ENCODE data around the gene CTNNB1. TPM values are rescaled to one million over a fixed set of nuclear protein-coding genes. Genes with fewer than 3 reads are reported as not detected.

Gene CTNNB1
- total and polyA plus RNA-seq, 4 donors, result 63.3 to 265 (median 151) TPM

DNA sequence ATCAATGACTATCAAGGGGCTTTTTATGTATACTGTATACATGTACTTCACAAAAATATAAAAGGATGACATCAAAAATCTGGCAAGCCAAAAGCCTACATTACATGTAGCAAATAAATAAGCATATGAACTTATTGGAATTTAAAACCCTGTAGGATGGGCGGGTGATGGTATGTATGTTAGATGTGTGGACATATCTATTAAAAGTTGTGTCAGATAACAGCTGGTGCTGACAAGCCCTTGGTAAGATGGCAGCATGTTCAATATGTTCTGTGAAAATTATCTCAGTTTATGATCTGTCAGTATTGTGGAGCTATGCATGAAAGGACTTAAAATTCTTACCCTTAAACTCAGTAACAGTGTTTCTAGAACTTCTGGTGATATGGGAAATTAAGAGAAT is 20.1 kb downstream of the CTNNB1 start:
- WGBS, result 95% methylated on average over 1 of the region's 1 CpG
- H3K27me3 ChIP-seq (ENCODE audit: control insufficient read depth in 4 of 4, insufficient read depth in 4 of 4, low read length in 3 of 4), result no peaks in the 10 kb centered on the region
- H3K27ac ChIP-seq (ENCODE audit: low read depth in 1 of 2, low read length in 2 of 2), result no peak overlapping the region
- peaks cover 0 to 5% (median 1%) of the 10 kb centered on the region in 4 donors for H3K36me3 ChIP-seq (ENCODE audit: control insufficient read depth in 4 of 4, insufficient read depth in 3 of 4, low read depth in 1 of 4, low read length in 3 of 4)
- H3K4me1 ChIP-seq (ENCODE audit: control insufficient read depth in 4 of 4, insufficient read depth in 4 of 4, low read length in 3 of 4), result peaks cover 13 to 32% (median 20%) of the 10 kb centered on the region in 4 donors
- no peak overlapping the region for H3K9ac ChIP-seq (ENCODE audit: low read depth in 1 of 2, low read length in 2 of 2)
- H3K9me3 ChIP-seq (ENCODE audit: control insufficient read depth in 4 of 4, low read length in 3 of 4), result no peaks in the 10 kb centered on the region
- no peak overlapping the region for H3K4me3 ChIP-seq (ENCODE audit: low read depth in 1 of 3, low read length in 3 of 3)
- TF ChIP-seq, protein P1, sequence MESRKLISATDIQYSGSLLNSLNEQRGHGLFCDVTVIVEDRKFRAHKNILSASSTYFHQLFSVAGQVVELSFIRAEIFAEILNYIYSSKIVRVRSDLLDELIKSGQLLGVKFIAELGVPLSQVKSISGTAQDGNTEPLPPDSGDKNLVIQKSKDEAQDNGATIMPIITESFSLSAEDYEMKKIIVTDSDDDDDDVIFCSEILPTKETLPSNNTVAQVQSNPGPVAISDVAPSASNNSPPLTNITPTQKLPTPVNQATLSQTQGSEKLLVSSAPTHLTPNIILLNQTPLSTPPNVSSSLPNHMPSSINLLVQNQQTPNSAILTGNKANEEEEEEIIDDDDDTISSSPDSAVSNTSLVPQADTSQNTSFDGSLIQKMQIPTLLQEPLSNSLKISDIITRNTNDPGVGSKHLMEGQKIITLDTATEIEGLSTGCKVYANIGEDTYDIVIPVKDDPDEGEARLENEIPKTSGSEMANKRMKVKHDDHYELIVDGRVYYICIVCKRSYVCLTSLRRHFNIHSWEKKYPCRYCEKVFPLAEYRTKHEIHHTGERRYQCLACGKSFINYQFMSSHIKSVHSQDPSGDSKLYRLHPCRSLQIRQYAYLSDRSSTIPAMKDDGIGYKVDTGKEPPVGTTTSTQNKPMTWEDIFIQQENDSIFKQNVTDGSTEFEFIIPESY (IDR thresholded peaks at IDR 0.05), result no peak
- TF ChIP-seq TAF1 (conservative IDR thresholded peaks at IDR 0.05) (no peak), FOXA2 (IDR thresholded peaks at IDR 0.05) (no peak), RXRA (IDR thresholded peaks at IDR 0.05) (no peak), HNF4A (conservative IDR thresholded peaks at IDR 0.05) (no peak)
- TF ChIP-seq, protein P2, sequence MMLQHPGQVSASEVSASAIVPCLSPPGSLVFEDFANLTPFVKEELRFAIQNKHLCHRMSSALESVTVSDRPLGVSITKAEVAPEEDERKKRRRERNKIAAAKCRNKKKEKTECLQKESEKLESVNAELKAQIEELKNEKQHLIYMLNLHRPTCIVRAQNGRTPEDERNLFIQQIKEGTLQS (IDR thresholded peaks at IDR 0.05), result no peak
- TF ChIP-seq, protein P3, sequence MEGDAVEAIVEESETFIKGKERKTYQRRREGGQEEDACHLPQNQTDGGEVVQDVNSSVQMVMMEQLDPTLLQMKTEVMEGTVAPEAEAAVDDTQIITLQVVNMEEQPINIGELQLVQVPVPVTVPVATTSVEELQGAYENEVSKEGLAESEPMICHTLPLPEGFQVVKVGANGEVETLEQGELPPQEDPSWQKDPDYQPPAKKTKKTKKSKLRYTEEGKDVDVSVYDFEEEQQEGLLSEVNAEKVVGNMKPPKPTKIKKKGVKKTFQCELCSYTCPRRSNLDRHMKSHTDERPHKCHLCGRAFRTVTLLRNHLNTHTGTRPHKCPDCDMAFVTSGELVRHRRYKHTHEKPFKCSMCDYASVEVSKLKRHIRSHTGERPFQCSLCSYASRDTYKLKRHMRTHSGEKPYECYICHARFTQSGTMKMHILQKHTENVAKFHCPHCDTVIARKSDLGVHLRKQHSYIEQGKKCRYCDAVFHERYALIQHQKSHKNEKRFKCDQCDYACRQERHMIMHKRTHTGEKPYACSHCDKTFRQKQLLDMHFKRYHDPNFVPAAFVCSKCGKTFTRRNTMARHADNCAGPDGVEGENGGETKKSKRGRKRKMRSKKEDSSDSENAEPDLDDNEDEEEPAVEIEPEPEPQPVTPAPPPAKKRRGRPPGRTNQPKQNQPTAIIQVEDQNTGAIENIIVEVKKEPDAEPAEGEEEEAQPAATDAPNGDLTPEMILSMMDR (IDR thresholded peaks at IDR 0.05; ENCODE audit: low read depth, low read length, missing input control), result no peak
- TF ChIP-seq, protein P4, sequence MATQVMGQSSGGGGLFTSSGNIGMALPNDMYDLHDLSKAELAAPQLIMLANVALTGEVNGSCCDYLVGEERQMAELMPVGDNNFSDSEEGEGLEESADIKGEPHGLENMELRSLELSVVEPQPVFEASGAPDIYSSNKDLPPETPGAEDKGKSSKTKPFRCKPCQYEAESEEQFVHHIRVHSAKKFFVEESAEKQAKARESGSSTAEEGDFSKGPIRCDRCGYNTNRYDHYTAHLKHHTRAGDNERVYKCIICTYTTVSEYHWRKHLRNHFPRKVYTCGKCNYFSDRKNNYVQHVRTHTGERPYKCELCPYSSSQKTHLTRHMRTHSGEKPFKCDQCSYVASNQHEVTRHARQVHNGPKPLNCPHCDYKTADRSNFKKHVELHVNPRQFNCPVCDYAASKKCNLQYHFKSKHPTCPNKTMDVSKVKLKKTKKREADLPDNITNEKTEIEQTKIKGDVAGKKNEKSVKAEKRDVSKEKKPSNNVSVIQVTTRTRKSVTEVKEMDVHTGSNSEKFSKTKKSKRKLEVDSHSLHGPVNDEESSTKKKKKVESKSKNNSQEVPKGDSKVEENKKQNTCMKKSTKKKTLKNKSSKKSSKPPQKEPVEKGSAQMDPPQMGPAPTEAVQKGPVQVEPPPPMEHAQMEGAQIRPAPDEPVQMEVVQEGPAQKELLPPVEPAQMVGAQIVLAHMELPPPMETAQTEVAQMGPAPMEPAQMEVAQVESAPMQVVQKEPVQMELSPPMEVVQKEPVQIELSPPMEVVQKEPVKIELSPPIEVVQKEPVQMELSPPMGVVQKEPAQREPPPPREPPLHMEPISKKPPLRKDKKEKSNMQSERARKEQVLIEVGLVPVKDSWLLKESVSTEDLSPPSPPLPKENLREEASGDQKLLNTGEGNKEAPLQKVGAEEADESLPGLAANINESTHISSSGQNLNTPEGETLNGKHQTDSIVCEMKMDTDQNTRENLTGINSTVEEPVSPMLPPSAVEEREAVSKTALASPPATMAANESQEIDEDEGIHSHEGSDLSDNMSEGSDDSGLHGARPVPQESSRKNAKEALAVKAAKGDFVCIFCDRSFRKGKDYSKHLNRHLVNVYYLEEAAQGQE (IDR thresholded peaks at IDR 0.05), result no peak
- no peak for DNase-seq (ENCODE audit: low spot score)

GRCh38 chr3:41220906-41221677 is 21.8 kb downstream of the CTNNB1 start:
- H3K4me1 ChIP-seq (ENCODE audit: control insufficient read depth in 4 of 4, insufficient read depth in 4 of 4, low read length in 3 of 4), result peaks cover 11 to 25% (median 18%) of the 10 kb centered on the region in 4 donors
- TF ChIP-seq, protein P5, sequence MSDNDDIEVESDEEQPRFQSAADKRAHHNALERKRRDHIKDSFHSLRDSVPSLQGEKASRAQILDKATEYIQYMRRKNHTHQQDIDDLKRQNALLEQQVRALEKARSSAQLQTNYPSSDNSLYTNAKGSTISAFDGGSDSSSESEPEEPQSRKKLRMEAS (IDR thresholded peaks at IDR 0.05), result no peak
- TF ChIP-seq SP1 (IDR thresholded peaks at IDR 0.05), result no peak
- no peak for TF ChIP-seq HNF4G (IDR thresholded peaks at IDR 0.05)
- no peak for TF ChIP-seq FOXA2 (IDR thresholded peaks at IDR 0.05)
- TF ChIP-seq HNF4A (conservative IDR thresholded peaks at IDR 0.05), result no peak
- TF ChIP-seq GABPA (IDR thresholded peaks at IDR 0.05 in 1 of 2, conservative IDR thresholded peaks at IDR 0.05 in 1 of 2), result no peak
- no peak for TF ChIP-seq EGR1 (IDR thresholded peaks at IDR 0.05; ENCODE audit: low read depth in 2 of 2)
- TF ChIP-seq, protein P4 (IDR thresholded peaks at IDR 0.05), result no peak
- no peak for TF ChIP-seq RAD21 (IDR thresholded peaks at IDR 0.05)
- no peak for TF ChIP-seq NR2F2 (IDR thresholded peaks at IDR 0.05)
- 69% methylated on average over 7 of the region's 7 CpGs for WGBS

More at GRCh38 chr3:41220906-41221677, 21.8 kb downstream of the CTNNB1 start:
- H3K27me3 ChIP-seq (ENCODE audit: control insufficient read depth in 4 of 4, insufficient read depth in 4 of 4, low read length in 3 of 4), result no peaks in the 10 kb centered on the region
- H3K9me3 ChIP-seq (ENCODE audit: control insufficient read depth in 4 of 4, low read length in 3 of 4), result no peaks in the 10 kb centered on the region
- no peak overlapping the region for H3K27ac ChIP-seq (ENCODE audit: low read depth in 1 of 2, low read length in 2 of 2)
- H3K9ac ChIP-seq (ENCODE audit: low read depth in 1 of 2, low read length in 2 of 2), result no peak overlapping the region
- no peak overlapping the region for H3K4me3 ChIP-seq (ENCODE audit: low read depth in 1 of 3, low read length in 3 of 3)
- H3K36me3 ChIP-seq (ENCODE audit: control insufficient read depth in 4 of 4, insufficient read depth in 3 of 4, low read depth in 1 of 4, low read length in 3 of 4), result peaks cover 10 to 20% (median 18%) of the 10 kb centered on the region in 4 donors
- DNase-seq (ENCODE audit: low spot score), result no peak
